Activated B cell treated with CpG ODN at 0.5 μM for 24 hours (primary cell): ENCODE results near the gene MBTD1. TPM values are rescaled to one million over a fixed set of nuclear protein-coding genes. Genes with fewer than 3 reads are reported as not detected.

Experiments used
- ATAC-seq: fragments of 200-7000 bp; cut with Tn5 transposase; one replicate; pipeline ENCODE4 v1.10.0; 2021; ENCODE audit warnings: low read depth, mild to moderate bottlenecking, moderate library complexity
- CTCF ChIA-PET: fragments of 350-600 bp; sonication (Branson Sonifier 250); formaldehyde crosslinking; loops from one replicate; lab custom pipeline; 2021; ENCODE audit warnings: antibody characterized with exemption; lab: Charles Lee
- POLR2A ChIA-PET: fragments of 350-600 bp; sonication (Branson Sonifier 250); formaldehyde crosslinking; loops from one replicate; lab custom pipeline; 2021; ENCODE audit warnings: antibody characterized with exemption; lab: Charles Lee
- DNase-seq: peaks from one replicate; pipeline ENCODE4 v3.0.0; 2022
- H3K27ac Mint-ChIP-seq: one replicate; pipeline ENCODE4 v1.8.0; 2020; ENCODE audit warnings: mixed read lengths
- H3K27me3 Mint-ChIP-seq: one replicate; pipeline ENCODE4 v1.8.0; 2021; ENCODE audit warnings: mixed read lengths
- H3K36me3 Mint-ChIP-seq: one replicate; pipeline ENCODE4 v1.8.0; 2021; ENCODE audit warnings: low read depth, mixed read lengths
- H3K4me1 Mint-ChIP-seq: one replicate; pipeline ENCODE4 v1.8.0; 2021; ENCODE audit warnings: mixed read lengths
- H3K4me3 Mint-ChIP-seq: one replicate; pipeline ENCODE4 v1.8.0; 2020; ENCODE audit warnings: mild to moderate bottlenecking, mixed read lengths
- H3K9me3 Mint-ChIP-seq: one replicate; pipeline ENCODE4 v1.8.0; 2020; ENCODE audit warnings: mixed read lengths
- CTCF ChIP-seq: fragments of 200-600 bp; IDR thresholded peaks from one replicate; pipeline ENCODE4 v1.8.0; 2022; ENCODE audit warnings: antibody characterized with exemption, mild to moderate bottlenecking
- intact Hi-C: fragments of 100-400 bp; cut with micrococcal nuclease; formaldehyde crosslinking; loops from one replicate; pipeline ENCODE4 v1.15.1; 2024
- total RNA-seq: library from RNA; stranded (reverse); gene quantifications from 2 replicates; pipeline ENCODE4 v1.2.3, GENCODE V29; 2022

MBTD1 gene
- total RNA-seq, 1 donor from 2014 or later: 23.6 TPM

DNA sequence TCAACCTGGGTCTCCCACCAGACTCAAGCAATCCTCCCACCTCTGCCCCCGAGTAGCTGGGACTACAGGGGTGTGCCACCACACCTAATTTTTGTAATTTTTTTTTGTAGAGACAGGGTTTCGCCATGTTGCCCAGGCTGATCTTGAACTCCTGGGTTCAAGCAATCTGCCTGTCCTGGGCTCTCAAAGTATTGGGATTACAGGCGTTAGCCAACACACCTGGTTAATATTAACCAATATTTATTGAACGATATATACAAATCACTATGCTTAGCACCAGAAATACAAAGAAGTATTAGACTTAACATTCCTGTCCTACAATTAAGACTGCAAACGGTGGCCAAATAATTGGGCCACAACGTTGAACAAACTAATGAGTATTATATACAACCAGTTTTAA is 4.2 kb downstream of the MBTD1 start:
- no peak for DNase-seq

DNA sequence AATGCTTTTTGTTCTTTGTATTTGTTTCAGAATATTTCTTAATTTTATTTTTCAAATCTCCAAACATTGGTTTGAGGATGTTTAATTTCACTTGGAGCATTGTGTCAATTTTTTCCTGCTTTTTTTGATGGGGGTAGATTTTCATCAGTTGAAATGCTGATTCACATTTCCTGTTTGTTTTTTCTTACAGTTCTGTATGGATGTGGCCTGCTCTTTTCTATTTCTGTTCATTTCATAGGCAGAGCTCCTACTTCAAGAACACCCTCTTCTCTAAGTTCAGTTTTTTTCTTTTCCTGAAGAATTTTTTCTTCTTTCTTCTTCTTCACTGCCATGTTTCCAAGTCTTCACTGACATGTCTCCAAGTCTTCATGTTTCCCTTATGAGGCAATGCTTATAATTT is 8.8 kb downstream of the MBTD1 start:
- H3K4me3 Mint-ChIP-seq: no peak overlapping the region
- H3K4me1 Mint-ChIP-seq: peaks cover 8% of the 10 kb centered on the region
- no peak for TF ChIP-seq CTCF
- no peak for DNase-seq
- CTCF ChIA-PET: no interaction called here
- H3K36me3 Mint-ChIP-seq: peaks cover 50% of the 10 kb centered on the region
- POLR2A ChIA-PET: no interaction called here
- H3K9me3 Mint-ChIP-seq: no peaks in the 10 kb centered on the region
- intact Hi-C loops: no loop called here
- ATAC-seq: no peak
- H3K27me3 Mint-ChIP-seq: no peaks in the 10 kb centered on the region
- H3K27ac Mint-ChIP-seq: no peak overlapping the region

More for the DNA sequence above, 4.2 kb downstream of the MBTD1 start:
- no peak for ATAC-seq
- no peak for TF ChIP-seq CTCF
- ChIA-PET CTCF (no interaction called here), POLR2A (interaction anchor here (0.7 kb wide), 2 partner anchors 89 to 708 kb away, joined by 3 read pairs; partner anchors contain the start of gene NME2)
- H3K4me3 Mint-ChIP-seq: no peak overlapping the region
- H3K27me3 Mint-ChIP-seq: no peaks in the 10 kb centered on the region
- no peak overlapping the region for H3K27ac Mint-ChIP-seq
- peaks cover 59% of the 10 kb centered on the region for H3K36me3 Mint-ChIP-seq
- intact Hi-C loops: no loop called here
- H3K9me3 Mint-ChIP-seq: no peaks in the 10 kb centered on the region
- H3K4me1 Mint-ChIP-seq: peaks cover 42% of the 10 kb centered on the region

DNA sequence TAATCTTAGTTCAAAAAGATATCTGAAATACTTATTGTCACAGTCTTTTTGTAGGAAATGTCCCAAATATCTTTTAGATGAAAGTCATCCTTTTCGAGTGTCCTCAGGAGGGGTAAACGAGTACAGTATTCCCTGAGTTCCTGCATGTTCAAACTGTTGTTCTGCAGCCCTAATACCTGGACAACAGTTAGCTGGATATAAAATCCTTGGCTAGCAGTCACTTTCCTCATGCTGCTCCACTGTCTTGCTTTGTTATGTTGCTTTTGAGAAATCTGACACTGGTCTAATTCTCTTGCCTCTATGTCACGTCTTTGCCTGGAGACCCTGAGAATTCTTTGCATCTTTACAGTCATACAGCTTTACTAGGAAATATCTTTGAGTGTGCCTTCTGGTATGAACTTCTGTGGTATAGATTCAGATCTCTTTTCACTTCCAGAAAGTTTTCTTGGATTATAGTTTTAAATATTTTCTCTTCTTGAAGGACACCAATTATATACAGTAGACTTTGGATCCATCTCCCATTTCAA is 9.5 kb downstream of the MBTD1 start:
- H3K4me3 Mint-ChIP-seq: no peak overlapping the region
- DNase-seq (no peak), ATAC-seq (no peak)
- H3K27me3 Mint-ChIP-seq: no peaks in the 10 kb centered on the region
- no peaks in the 10 kb centered on the region for H3K9me3 Mint-ChIP-seq
- peaks cover 45% of the 10 kb centered on the region for H3K36me3 Mint-ChIP-seq
- TF ChIP-seq CTCF: no peak
- no peak overlapping the region for H3K27ac Mint-ChIP-seq
- intact Hi-C loops: no loop called here
- CTCF ChIA-PET: no interaction called here
- POLR2A ChIA-PET: no interaction called here
- H3K4me1 Mint-ChIP-seq: peaks cover 5% of the 10 kb centered on the region

- intact Hi-C loops: no loop called here
- no peak for ATAC-seq
- no peak for DNase-seq
- Mint-ChIP-seq H3K36me3 (peaks cover 28% of the 10 kb centered on the region), H3K4me1 (no peaks in the 10 kb centered on the region), H3K27ac (no peak overlapping the region), H3K27me3 (no peaks in the 10 kb centered on the region), H3K4me3 (no peak overlapping the region), H3K9me3 (no peaks in the 10 kb centered on the region)
- ChIA-PET CTCF (no interaction called here), POLR2A (no interaction called here)
- no peak for TF ChIP-seq CTCF
These were observed 14.3 kb downstream of the MBTD1 start for GRCh38 chr17:51245535-51245934.

DNA sequence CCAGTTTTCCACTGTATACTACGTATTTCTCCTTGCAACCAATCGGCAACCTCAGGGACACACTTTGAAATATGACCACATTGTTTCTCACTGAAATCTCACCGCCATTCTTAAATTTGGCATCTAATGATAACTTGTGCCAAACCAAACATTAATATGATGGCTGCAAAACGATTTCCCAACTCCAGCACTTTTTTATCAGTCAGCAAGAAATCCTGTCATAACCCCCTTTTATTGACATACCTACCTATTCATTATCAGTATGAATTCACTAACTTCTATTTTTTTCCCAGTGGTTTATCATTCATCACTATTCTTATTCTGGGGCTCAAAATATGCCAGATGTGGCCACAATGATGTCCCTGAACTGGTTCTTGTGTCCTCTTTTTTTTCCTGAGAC is 15.8 kb downstream of the MBTD1 start:
- ChIA-PET POLR2A (interaction anchor here (0.5 kb wide), 1 partner anchor 24 kb away, joined by 3 read pairs; no protein-coding TSS in a partner anchor), CTCF (no interaction called here)
- no peaks in the 10 kb centered on the region for H3K9me3 Mint-ChIP-seq
- peaks cover 25% of the 10 kb centered on the region for H3K36me3 Mint-ChIP-seq
- intact Hi-C loops: no loop called here
- H3K27ac Mint-ChIP-seq: no peak overlapping the region
- DNase-seq: no peak
- H3K4me3 Mint-ChIP-seq: no peak overlapping the region
- peaks cover 10% of the 10 kb centered on the region for H3K4me1 Mint-ChIP-seq
- no peak for ATAC-seq
- no peak for TF ChIP-seq CTCF
- H3K27me3 Mint-ChIP-seq: no peaks in the 10 kb centered on the region
